Stimulated activated CD4-positive, alpha-beta T cell treated with anti-CD3 and anti-CD28 coated beads, Interleukin-2, amount 100 ng/mL, for 48 hours (primary cell): ENCODE results near the gene TPPP3.
"Not testable (repeated sequence)": the region's sequence is repeated elsewhere in the genome, so short reads cannot be mapped to it uniquely, and the experiment has no call there.

Experiments
- DNase-seq, 2 donors: peaks; one replicate each; pipeline ENCODE4 v3.0.0-alpha.2; 2020

Gene TPPP3

DNA sequence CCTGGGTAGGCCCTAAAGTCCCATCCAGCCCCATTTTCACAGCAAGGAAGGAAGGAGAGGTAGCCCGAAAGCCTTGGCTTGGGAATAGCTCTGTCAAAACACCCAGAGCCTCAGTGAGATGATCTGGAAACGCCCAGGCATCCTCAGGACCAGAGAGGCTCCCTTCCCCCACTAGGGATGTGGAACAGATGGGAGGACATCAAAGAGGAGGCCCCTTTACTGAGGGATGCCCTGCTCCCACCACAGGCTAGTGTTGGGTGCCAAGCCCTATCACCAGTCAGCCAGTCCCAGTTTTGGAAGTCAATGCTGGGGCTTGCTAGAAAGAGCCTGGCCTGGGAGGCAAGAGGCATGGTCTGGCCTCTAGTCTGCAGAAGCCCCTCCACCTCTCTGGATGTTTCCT is 4.7 kb downstream of the TPPP3 start:
- DNase-seq = no peak

DNA sequence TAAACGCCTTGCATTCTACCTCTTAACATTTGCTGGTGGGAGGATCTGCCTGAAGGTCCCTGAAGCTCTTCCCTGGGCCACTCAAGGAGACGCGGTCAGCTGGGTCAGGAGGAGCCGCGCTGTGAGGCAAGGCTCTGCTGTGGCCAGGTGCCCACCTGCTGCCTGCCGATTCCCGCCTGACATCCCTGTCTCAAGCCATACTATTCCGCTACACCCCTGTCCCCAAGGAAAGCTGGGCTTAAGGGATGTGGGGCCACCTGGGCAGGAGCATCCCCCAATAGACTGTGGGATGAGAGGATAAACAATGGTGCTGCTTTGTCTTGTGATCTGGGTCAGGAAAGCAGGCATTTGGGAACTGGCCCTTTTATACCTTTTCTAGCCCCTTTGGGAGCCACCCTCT is 5.1 kb downstream of the TPPP3 start:
- DNase-seq = no peak

DNA sequence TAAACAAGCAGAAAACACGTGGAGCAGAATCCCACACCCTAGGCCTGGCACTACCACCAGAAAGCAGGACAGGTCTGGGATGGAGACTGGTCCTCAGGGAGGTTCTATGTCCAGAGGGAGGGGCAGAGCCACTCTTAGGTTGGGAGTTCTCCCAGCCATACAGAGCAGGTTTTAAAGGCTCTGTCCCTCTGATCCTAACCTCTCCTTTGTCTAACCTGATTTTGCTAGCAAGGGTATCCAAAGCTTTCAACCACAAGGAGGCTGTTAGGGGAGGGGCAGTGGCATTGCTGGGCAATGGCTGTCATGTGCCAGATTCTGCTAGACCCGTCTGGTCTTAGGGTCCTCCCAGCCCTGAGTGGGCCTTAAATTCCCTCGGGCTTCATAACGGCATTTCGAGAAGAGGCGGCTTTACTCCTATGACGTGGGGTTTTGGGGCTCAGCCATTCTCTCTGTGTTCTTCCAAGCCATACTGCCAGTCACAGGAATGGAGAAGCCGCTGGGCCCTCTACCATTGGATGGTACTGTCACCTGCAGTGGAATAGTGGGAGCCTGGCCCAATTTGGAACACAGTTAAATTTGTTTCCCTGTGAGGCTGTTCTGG is 5.7 kb downstream of the TPPP3 start:
- DNase-seq = no peak

DNA sequence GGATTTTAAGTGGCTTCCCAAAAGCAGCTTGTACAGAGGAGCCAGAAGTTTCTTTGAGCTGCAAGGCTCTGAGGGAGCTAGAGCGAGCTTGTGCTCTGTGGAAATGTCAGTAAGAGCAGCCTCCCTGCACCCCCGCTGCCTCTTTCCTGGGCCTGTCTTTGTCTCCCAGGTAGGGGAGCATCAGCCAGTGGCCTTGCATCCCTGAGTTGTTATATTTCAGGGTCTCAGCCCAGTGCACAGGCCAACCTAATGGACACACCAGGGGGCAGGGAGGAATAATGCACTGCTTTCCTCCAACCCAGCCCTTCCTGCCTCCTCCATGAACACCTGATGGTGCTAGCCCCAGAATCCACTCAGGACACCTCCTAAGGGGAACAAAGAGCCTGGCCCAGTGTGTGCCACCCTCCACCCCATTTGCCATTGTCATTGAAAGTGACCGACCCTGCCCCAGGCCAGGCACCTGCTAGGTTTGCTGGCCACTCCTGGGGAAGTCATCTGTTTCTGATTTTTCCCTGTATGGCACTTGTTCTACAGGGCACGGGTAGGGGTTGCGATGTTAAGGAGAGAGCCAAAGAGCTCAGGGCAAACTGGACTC is 6.3 kb downstream of the TPPP3 start:
- no peak for DNase-seq

DNA sequence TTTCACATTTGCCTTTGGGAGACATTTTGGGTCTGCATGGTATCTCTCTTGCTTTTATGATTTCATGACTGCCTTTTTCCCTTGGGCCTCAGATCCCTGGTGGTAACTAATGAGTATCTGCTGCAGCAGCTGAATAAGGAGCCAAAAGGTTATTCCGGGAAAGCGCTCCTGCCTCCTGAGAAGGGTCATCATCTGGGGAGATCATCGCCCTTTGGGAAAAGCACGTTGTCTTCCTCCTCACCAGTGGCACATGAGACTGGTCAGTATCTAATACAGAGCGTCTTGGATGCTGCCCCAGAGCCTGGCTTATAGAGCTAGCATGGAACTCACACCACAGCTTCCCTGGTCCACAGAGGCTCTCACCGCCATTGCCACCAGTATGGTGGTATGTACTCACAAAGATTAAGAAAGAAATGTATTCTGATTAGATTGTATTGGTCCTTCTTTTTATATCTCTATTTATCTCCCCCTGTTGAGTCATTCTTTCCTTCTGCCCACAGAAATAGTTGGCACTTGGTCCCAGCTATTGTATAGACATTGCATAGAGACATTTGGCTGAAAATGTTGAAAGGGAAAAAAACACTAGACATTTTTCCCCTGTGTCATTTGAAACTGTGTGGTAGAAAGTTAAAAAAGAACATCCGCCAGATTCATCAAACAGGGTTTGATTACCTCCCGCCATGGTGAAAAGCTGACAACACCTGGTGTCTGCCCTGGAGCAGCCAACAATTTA is 8.4 kb downstream of the TPPP3 start:
- no peak for DNase-seq

DNA sequence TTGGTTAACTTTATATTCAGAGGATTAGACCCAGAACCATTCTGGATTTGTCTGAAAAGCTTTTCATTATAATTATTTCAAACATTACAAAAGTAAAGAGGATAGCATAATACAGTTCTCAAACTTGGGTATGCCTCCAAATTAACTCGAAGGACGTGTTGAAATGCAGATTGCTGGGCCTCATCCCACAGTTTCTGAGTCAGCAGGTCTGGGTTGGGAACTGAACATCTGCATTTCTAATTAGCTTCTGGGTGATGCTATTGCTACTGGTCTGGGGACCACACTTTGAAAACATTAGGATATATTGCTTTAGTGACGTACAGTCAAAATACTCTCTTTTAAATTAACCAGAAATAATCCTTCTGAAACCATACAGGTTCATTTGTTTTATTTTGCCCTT is 10.0 kb downstream of the TPPP3 start:
- no peak for DNase-seq

DNA sequence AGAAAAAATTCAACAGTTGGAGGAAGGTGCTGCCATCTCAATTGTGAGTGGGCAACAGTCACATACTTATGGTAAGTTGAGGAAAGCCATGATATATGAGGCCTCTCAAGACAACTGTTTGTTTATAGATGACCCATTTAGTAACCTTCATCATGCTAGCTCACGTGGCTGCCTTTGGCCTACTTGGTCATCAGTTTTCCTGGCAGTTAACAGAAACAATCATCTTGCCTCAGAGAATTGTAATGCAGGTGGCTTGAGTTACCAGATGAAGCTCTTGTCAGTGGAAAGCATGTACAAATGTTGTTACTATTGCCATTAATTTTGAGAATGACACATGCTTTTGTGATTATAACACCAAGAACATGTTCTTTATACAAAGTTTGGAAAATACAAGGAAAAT is 14.7 kb downstream of the TPPP3 start:
- no peak for DNase-seq

DNA sequence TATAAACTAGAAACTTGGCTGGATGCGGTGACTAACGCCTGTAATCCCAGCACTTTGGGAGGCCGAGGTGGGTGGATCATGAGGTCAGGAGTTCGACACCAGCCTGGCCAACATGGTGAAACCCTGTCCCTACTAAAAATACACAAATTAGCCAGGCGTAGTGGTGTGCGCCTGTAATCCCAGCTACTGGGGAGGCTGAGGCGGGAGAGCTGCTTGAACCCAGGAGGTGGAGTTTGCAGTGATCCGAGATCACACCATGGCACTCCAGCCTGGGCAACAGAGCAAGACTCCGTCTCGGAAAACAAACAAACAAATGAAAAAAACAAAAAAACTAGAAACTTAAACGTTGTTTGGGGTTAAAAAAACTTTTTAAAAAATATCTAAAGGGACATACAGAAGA is 17.3 kb downstream of the TPPP3 start:
- not testable (repeated sequence) for DNase-seq

DNA sequence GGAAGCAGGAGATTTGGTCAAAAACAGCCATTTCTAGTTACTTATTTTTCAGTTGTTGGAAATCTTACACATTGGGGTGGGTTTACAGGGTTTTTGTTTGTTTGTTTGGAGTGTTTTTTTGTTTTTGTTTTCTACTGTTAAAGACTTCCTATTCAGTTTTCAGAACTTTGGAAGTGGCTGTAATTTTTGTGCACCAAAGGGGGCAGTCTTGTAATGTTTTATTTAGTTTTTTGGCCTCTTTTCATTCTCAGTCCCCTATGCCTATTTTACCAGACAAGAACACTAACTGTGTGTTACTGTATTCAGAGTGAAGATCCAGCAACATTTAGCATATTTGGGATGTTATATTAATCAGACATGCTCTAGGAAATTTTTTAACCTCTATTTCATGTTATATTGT is 20.6 kb downstream of the TPPP3 start:
- DNase-seq = no peak

DNA sequence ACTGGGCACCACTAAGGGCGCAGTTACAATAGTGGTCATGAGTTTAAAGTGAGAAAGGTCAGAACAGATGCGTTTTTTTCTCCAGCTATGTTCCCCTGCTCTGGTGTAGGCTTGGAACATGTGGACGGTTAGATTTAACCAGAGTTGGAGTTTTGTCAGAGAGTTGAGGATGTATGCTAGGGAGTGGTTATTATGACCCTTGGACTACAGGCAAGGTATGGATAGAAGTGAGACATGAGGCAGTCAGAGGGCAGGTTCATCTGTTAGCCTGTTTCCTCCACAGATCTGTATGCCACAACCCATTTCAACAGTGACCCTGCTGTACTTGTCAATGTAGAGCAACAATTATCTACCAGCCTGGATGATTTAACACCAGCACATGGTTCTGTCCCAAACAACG is 22.6 kb downstream of the TPPP3 start:
- DNase-seq = no peak

DNA sequence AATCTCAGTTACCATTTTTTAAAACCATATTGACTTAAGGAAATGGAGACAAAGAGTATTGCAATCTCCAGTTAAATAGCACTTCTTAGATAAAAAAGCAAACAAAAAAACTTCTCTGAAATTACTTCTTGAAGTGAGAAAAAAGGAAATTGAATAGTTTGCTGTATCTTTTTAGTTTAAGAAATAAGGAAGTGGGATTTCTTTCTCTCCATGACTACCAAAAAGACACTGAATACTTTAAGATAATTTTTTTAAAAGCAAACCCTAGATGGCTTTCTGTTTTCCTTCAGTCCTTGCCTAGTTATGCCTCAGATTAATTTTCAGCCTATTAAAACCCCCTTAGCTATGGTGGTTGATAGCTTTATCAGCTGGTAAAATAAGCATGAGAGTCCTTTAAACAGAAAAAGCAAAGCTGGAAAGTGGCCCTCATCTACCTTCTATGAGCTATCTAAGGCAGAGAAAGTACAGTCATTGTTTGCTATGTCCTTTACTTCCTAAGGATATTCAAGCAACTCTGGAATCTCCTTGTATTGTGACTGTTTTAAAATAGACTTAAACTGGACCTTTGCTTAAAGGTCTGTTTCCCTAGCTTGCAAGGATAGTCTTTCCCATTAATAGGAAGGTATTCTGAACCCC is 28.6 kb downstream of the TPPP3 start:
- no peak for DNase-seq

DNA sequence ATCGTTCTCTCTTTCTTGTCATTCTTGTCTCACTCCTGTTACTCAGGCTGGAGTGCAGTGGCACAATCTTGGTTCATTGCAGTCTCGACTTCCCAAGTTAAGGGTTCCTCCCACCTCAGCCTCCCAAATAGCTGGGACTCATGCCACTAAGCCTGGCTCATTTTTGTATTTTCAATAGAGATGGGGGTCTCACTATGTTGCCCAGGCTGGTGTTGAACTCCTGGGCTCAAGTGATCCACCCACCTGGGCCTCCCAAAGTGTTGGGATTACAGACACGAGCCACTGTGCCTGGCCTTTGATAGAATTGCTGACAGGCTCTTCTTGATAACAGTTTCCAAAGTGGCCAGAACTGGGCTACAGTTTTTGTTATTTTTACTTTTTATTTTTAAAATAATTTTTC is 32.3 kb downstream of the TPPP3 start:
- no peak for DNase-seq

DNA sequence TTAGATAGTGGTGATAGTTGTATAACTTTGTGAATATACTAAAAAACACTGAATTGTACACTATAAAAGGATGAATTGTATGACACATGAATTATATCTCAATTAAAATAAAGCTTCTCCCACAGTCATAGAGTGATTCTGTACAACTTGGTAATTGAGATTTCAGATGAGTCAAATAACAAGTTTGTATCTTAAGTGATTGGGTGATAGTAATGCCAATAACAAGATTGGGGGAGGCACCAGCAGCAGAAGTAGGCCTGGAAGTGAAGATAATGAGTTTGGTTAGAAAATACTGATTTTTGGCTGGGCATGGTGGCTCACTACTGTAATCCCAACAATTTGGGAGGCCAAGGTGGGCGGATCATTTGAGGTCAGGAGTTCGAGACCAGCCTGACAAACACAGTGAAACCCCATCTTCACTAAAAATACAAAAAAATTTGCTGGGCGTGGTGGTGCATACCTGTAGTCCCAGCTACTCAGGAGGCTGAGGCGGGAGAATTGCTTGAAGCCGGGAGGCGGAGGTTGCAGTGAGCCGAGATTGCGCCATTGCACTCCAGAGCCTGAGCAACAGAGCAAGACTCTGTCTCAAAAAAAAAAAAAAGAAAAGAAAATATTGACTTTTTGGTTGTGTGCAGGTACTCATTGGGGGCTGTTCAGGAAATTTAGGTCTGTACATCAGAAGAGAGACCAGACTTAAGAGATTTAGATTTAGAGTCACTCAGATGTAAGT is 33.6 kb downstream of the TPPP3 start:
- DNase-seq = not testable (repeated sequence)

DNA sequence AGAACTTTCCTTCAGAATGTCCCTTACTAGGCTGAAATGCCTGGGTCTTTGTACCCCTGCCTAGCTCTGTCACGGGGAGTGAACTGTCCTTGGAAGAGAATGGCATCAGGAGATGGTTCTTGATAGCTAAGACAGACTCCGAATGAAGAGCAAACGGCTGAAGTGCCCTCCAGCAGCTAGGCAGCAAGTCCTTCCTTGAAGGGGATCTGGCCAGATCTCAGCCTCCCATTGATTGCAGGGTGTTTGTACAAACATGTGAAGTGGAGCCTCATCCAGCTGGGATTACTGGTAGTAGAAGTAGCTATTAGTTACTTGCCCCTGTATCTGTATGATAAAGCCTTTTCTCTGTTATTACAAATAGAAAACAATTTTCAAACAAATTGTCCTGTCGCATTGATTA is 35.7 kb downstream of the TPPP3 start:
- DNase-seq = no peak

DNA sequence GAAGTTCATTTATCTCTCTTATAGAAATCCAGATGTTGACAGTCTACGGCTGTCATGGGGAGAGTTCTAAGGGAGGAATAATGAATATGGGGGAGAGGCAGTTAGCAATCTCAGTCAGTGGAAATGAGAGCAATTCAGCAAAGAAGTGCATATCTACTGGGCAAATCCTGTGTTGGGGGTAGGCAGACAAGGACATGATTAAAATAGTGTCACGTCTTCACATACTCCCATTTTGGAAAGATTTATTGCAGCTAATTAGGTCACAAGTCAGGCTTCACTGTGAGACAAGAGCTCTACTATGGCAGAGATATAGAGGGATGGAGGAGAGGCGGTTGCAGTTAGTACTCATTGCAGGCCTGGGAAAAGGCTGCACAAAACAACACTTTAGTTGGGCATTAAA is 36.9 kb downstream of the TPPP3 start:
- no peak for DNase-seq

DNA sequence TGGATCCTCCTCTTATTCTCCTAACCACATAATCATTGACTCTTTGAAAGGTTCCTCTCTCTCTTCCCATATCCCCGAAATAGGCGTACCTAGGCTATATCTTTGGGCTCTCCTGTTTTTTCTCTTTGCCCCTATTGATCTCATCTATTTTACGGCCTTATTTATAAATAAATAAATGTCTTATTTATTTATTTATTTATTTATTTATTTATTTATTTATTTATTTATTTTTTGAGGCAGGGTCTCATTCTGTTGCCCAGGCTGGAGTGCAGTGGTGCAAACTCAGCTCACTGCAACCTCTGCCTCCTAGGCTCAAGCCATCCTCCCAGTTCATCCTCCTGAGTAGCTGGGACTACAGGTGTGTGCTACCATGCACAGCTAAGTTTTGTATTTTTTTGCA is 40.8 kb downstream of the TPPP3 start:
- DNase-seq = not testable (repeated sequence)

DNA sequence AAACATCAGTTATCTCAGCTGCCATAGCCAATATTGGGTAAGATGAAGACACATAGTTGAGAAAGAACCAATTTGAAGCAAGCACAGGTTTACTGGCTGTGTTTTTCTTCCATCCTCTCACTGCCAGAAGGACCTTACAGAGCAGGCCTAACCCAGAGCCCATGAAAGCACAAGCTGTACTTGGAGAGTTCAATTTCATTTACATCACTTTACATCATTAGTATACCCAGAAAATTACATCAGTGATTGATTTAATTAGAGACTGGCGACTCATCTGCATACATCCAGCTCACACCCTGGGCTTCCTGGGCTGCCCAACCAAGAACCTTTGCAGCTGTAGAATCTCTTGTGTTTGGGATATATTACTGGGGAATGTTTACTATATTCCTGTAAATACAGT is 43.0 kb downstream of the TPPP3 start:
- no peak for DNase-seq

DNA sequence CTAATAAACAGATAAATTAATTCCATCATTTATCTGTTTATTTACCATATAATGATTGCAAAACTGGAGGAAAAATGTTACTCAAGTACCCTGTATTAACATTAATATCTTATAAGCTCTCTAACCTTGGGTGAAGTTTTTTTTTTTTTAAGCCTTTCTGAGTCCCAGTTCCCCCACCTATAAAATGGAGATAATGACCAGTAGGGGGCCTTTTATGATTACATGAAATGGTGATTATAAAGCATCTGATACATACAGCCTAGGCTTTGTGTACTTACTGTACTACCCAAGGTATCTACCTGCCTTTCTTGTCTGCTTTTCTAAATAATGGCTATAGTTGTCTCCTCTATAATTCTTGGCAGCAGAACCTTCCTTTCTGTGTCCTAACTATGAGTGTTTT is 44.1 kb downstream of the TPPP3 start:
- DNase-seq = no peak

DNA sequence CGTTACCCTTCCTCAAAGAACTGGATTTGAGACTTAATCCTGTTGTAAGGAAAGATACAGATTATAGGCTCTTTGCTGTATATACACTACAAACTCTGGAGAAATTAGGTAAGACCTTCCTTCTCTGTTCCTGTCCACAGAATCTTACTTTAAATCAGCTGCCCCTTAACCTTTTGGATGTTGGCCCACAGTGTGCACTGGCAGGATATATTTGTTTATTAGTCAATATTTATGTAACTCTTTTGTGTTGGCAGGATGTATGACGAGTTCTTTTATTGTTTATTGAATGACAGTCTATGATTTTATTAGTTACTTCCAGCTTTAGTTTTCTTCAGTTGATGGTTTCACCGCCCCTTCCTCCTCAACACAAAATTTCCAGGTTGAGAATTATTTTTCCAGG is 47.0 kb downstream of the TPPP3 start:
- DNase-seq = no peak

DNA sequence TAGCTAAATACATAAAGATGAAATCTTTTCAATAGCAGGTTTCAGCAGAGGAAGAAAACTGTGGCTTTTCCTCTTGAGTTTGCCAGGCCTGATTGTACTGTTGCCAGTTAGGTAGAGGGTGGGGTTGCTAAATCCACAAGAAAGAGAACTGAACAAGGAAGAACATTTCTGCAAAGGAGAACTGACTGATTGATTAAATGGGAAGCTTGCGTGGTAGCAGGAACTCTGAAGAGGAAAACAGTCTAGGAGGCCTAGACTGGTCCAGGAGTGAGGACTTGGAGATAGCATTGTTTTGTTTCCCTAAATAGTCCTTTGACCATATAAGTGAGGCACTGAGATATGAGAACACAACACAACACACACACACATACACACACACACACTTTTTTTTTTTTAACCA is 47.9 kb downstream of the TPPP3 start:
- no peak for DNase-seq

DNA sequence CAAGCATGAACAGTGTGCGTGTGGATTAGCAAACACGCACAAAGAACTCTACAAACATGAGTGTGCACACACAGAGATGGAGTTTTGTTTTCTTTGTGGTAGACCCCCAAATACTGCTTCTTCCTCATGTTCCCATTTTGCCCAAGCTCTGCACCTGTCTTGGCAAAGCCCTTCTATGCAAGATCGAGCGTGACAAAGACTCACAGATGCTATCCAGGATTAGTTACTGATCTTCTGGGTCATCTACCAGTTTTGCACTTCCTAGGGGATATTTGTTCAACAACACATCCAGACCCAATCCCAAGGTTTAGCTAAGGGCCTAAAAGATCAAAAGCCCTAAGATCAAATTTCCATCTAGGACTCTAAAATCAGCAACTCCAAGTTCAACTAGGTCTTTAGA is 50.7 kb downstream of the TPPP3 start:
- no peak for DNase-seq

DNA sequence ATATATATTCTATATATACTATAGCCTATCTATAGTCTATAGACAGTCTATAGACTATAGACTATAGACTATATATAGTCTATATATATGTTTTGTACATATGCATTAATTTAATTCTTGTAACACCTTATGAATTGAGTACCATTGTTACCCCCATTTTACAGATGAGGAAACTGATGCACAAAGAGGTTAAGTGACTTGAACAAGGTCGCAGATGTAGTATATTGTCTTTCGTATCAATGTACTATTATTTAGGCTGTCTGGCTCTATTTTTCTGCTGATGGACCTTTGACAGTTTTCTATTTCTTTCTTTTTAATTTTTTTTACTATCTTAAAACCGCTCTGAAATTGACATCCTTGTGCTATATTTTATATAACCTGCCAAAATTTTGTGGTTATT is 52.0 kb downstream of the TPPP3 start:
- no peak for DNase-seq
